NCI-H2227 (cell line): ENCODE data around the gene FLOT1.
"Not testable (repeated sequence)": the region's sequence is repeated elsewhere in the genome, so short reads cannot be mapped to it uniquely, and the experiment has no call there.

Source experiments
- DNase-seq: peaks from one replicate; lab custom pipeline; 2025; ENCODE audit not compliant: unreplicated experiment; lab: John Stamatoyannopoulos, UW

The FLOT1 gene

GRCh38 chr6:30767944-30768301 lies 25.4 kb upstream of the FLOT1 start:
- no peak for DNase-seq

GRCh38 chr6:30767158-30767943 lies 24.9 kb upstream of the FLOT1 start:
- DNase-seq = no peak

- no peak for DNase-seq
Measured at GRCh38 chr6:30766461-30767157, 24.1 kb upstream of the FLOT1 start.

GRCh38 chr6:30765495-30765894 lies 23.0 kb upstream of the FLOT1 start:
- not testable (repeated sequence) for DNase-seq

GRCh38 chr6:30764490-30765043 lies 22.1 kb upstream of the FLOT1 start:
- DNase-seq = not testable (repeated sequence)

GRCh38 chr6:30763618-30764489 lies 21.4 kb upstream of the FLOT1 start:
- DNase-seq = peak; percentile 35

GRCh38 chr6:30763155-30763617 lies 20.7 kb upstream of the FLOT1 start:
- no peak for DNase-seq

- DNase-seq = no peak
Measured at GRCh38 chr6:30761791-30762429, 19.4 kb upstream of the FLOT1 start.

- no peak for DNase-seq
Measured at GRCh38 chr6:30760549-30760948, 18.1 kb upstream of the FLOT1 start.

GRCh38 chr6:30759575-30760239 lies 17.2 kb upstream of the FLOT1 start:
- no peak for DNase-seq

GRCh38 chr6:30757261-30757904 lies 14.9 kb upstream of the FLOT1 start:
- no peak for DNase-seq

- not testable (repeated sequence) for DNase-seq
Measured at GRCh38 chr6:30756405-30757003, 14.0 kb upstream of the FLOT1 start.

GRCh38 chr6:30754631-30755030 lies 12.1 kb upstream of the FLOT1 start:
- no peak for DNase-seq

GRCh38 chr6:30752157-30752927 lies 9.9 kb upstream of the FLOT1 start:
- DNase-seq = no peak

GRCh38 chr6:30750379-30750668 lies 7.8 kb upstream of the FLOT1 start:
- no peak for DNase-seq

GRCh38 chr6:30749554-30750378 lies 7.3 kb upstream of the FLOT1 start:
- DNase-seq = no peak

- no peak for DNase-seq
Measured at GRCh38 chr6:30748851-30749540, 6.5 kb upstream of the FLOT1 start.
